DMS53 treated with DMSO at 0.1 percent for 48 hours (cell line): ENCODE results near the gene ZNF784.
A peak's percentile ranks its signal among the peaks of the same experiment; 100 is the strongest.

Experiments used
- DNase-seq: peaks from one replicate; lab custom pipeline; 2025; ENCODE audit not compliant: unreplicated experiment; lab: John Stamatoyannopoulos, UW

ZNF784 gene

GRCh38 chr19:55624109-55625003, at the start of gene ZNF784:
Gene ZNF784 (minus strand): TSS chr19:55624566. CDS start chr19:55624561, 5 bp downstream.
- DNase-seq: peak; percentile 78

GRCh38 chr19:55673889-55674288, 49.5 kb upstream of the ZNF784 start:
- no peak for DNase-seq

- DNase-seq: no peak
Observed at GRCh38 chr19:55673465-55673864, 49.1 kb upstream of the ZNF784 start.

GRCh38 chr19:55672418-55672817, 48.1 kb upstream of the ZNF784 start:
- no peak for DNase-seq

- no peak for DNase-seq
Observed at GRCh38 chr19:55671054-55671378, 46.6 kb upstream of the ZNF784 start.

- DNase-seq: no peak
Observed at GRCh38 chr19:55670280-55671053, 46.1 kb upstream of the ZNF784 start.

GRCh38 chr19:55669418-55670279, 45.3 kb upstream of the ZNF784 start:
- no peak for DNase-seq

- no peak for DNase-seq
Observed at GRCh38 chr19:55668603-55669348, 44.4 kb upstream of the ZNF784 start.

GRCh38 chr19:55667958-55668357, 43.6 kb upstream of the ZNF784 start:
- no peak for DNase-seq

GRCh38 chr19:55667511-55667910, 43.1 kb upstream of the ZNF784 start:
- no peak for DNase-seq

- DNase-seq: no peak
Observed at GRCh38 chr19:55667006-55667381, 42.6 kb upstream of the ZNF784 start.

- no peak for DNase-seq
Observed at GRCh38 chr19:55666343-55667005, 42.1 kb upstream of the ZNF784 start.

- DNase-seq: no peak
Observed at GRCh38 chr19:55663846-55664536, 39.6 kb upstream of the ZNF784 start.

GRCh38 chr19:55661826-55662225, 37.5 kb upstream of the ZNF784 start:
- DNase-seq: no peak

- no peak for DNase-seq
Observed at GRCh38 chr19:55660991-55661390, 36.6 kb upstream of the ZNF784 start.

- no peak for DNase-seq
Observed at GRCh38 chr19:55660404-55660803, 36.0 kb upstream of the ZNF784 start.

GRCh38 chr19:55659822-55660221, 35.5 kb upstream of the ZNF784 start:
- DNase-seq: no peak

GRCh38 chr19:55658846-55659459, 34.6 kb upstream of the ZNF784 start:
- no peak for DNase-seq
